Activated B cell treated with CpG ODN at 0.5 μM for 24 hours (primary cell): ENCODE measurements around the gene SLC22A6. TPM values are rescaled to one million over a fixed set of nuclear protein-coding genes. Genes with fewer than 3 reads are reported as not detected.

Experiments used
- ATAC-seq: fragments of 200-7000 bp; cut with Tn5 transposase; one replicate; pipeline ENCODE4 v1.10.0; 2021; ENCODE audit warnings: low read depth, mild to moderate bottlenecking, moderate library complexity
- CTCF ChIA-PET: fragments of 350-600 bp; sonication (Branson Sonifier 250); formaldehyde crosslinking; loops from one replicate; lab custom pipeline; 2021; ENCODE audit warnings: antibody characterized with exemption; lab: Charles Lee
- POLR2A ChIA-PET: fragments of 350-600 bp; sonication (Branson Sonifier 250); formaldehyde crosslinking; loops from one replicate; lab custom pipeline; 2021; ENCODE audit warnings: antibody characterized with exemption; lab: Charles Lee
- DNase-seq: peaks from one replicate; pipeline ENCODE4 v3.0.0; 2022
- H3K27ac Mint-ChIP-seq: one replicate; pipeline ENCODE4 v1.8.0; 2020; ENCODE audit warnings: mixed read lengths
- H3K27me3 Mint-ChIP-seq: one replicate; pipeline ENCODE4 v1.8.0; 2021; ENCODE audit warnings: mixed read lengths
- H3K36me3 Mint-ChIP-seq: one replicate; pipeline ENCODE4 v1.8.0; 2021; ENCODE audit warnings: low read depth, mixed read lengths
- H3K4me1 Mint-ChIP-seq: one replicate; pipeline ENCODE4 v1.8.0; 2021; ENCODE audit warnings: mixed read lengths
- H3K4me3 Mint-ChIP-seq: one replicate; pipeline ENCODE4 v1.8.0; 2020; ENCODE audit warnings: mild to moderate bottlenecking, mixed read lengths
- H3K9me3 Mint-ChIP-seq: one replicate; pipeline ENCODE4 v1.8.0; 2020; ENCODE audit warnings: mixed read lengths
- intact Hi-C: fragments of 100-400 bp; cut with micrococcal nuclease; formaldehyde crosslinking; loops from one replicate; pipeline ENCODE4 v1.15.1; 2024
- total RNA-seq: library from RNA; stranded (reverse); gene quantifications from 2 replicates; pipeline ENCODE4 v1.2.3, GENCODE V29; 2022
- TF ChIP-seq, protein P1 (sequence below): fragments of 200-600 bp; IDR thresholded peaks from one replicate; pipeline ENCODE4 v1.8.0; 2022; ENCODE audit warnings: antibody characterized with exemption, mild to moderate bottlenecking

Gene SLC22A6
- total RNA-seq, 1 donor from 2014 or later, result not detected

DNA sequence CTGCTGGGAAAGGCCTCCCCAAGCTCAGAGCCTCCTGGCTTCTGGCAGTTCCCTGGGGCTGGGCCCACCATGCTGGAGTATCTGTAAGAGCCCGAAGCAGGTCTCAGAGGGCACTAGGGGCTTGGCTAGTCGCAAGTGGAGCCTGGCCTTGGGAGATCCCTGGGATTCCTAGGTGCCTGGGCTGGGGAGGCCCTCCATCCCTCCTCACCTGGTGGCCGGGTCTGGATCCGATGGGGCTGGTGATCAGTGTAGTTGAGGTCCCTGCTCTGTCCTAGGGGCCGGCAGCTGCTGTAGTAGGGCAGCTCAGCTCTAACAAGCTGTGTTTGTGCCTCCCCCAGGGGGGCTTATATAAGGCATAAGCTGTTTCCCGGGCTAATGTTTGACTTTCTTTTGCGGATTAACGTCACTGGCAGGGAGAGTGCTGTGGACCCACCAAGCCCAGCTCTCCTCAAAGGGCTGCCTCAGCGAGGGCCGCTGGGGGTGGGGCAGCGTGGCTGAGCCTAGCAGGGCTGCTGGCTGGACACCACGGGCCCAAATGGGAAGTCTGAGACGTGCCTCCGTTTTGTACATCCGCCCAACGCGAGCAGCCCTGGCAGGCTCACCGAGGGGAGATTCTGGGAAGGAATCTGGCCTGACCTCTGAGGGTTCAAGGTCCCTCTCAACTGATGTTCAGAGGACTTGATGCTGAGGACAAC is 30.9 kb upstream of the SLC22A6 start, which contains the start of gene SLC22A8:
Gene SLC22A8 (minus strand): TSS at position 321 of the 695 bp plus-strand sequence. CDS start 883 bp downstream, outside the sequence.
- Mint-ChIP-seq H3K36me3 (no peaks in the 10 kb centered on the region), H3K4me3 (no peak within 1 kb of the TSS), H3K27me3 (peaks cover 22% of the 10 kb centered on the region), H3K27ac (no peak within 1 kb of the TSS), H3K9me3 (no peaks in the 10 kb centered on the region), H3K4me1 (no peaks in the 10 kb centered on the region)
- TF ChIP-seq, protein P1, sequence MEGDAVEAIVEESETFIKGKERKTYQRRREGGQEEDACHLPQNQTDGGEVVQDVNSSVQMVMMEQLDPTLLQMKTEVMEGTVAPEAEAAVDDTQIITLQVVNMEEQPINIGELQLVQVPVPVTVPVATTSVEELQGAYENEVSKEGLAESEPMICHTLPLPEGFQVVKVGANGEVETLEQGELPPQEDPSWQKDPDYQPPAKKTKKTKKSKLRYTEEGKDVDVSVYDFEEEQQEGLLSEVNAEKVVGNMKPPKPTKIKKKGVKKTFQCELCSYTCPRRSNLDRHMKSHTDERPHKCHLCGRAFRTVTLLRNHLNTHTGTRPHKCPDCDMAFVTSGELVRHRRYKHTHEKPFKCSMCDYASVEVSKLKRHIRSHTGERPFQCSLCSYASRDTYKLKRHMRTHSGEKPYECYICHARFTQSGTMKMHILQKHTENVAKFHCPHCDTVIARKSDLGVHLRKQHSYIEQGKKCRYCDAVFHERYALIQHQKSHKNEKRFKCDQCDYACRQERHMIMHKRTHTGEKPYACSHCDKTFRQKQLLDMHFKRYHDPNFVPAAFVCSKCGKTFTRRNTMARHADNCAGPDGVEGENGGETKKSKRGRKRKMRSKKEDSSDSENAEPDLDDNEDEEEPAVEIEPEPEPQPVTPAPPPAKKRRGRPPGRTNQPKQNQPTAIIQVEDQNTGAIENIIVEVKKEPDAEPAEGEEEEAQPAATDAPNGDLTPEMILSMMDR, result no peak
- DNase-seq (no peak), ATAC-seq (no peak)
- POLR2A ChIA-PET, result no interaction called here
- CTCF ChIA-PET, result interaction anchor here (0.9 kb wide), 1 partner anchor 110 kb away, joined by 3 read pairs; no protein-coding TSS in a partner anchor
- intact Hi-C loops, result no loop called here

DNA sequence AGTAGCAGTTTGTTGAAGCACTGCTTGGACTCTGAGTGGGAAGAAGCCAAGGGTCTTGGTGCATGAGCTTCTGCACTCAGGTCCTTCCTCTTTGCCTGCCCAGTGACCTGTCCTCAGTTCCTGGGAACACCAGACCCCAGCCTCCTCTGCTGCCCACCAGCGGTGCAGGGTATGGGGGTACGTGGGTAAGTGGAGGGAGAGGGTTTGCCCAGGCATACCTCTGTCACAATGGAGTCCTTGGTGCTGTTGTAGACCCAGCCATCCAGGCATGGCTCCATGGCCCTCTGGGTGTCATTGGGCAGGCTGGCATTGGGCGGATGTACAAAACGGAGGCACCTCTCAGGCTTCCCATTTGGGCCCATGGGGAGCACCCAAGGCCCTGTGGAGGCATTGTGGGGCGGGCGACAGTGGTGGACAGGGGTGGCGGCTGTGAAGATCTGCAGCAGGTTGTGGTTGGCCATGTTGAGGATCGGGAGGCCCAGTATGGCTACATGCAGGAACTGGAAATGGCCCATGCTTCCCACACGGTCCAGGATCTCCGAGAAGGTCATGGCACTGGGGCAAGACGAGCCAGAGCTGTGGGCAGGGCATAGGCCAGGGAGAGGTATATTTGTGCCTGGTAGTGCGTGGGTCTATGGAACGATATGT is 29.8 kb upstream of the SLC22A6 start:
- Mint-ChIP-seq H3K27me3 (peaks cover 22% of the 10 kb centered on the region), H3K4me1 (no peaks in the 10 kb centered on the region), H3K36me3 (no peaks in the 10 kb centered on the region), H3K27ac (no peak overlapping the region), H3K9me3 (no peaks in the 10 kb centered on the region), H3K4me3 (no peak overlapping the region)
- ATAC-seq (no peak), DNase-seq (no peak)
- intact Hi-C loops, result no loop called here
- POLR2A ChIA-PET, result no interaction called here
- TF ChIP-seq, protein P1, result no peak
- CTCF ChIA-PET, result interaction anchor here (0.9 kb wide), 2 partner anchors 109 kb away, joined by 3 read pairs; no protein-coding TSS in a partner anchor

DNA sequence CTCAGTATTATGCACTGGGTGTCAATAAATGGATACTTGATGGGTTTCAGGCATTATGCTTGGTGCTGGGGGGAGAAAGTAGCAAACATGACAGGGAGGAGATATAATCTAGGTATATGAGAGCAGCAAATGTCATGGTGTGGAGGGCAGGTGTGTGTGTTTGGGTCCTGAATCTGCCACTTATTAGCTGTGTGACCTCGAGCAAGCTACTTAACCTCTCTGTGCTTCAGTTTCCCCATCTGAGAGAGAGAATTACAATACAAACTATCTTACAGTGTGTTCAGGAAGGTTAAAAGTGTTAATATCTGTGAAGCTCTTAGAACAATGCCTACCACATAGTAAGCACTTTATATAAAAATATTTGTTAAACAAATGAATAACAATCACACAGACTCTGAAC is 28.1 kb upstream of the SLC22A6 start:
- Mint-ChIP-seq H3K9me3 (no peaks in the 10 kb centered on the region), H3K4me3 (no peak overlapping the region), H3K4me1 (no peaks in the 10 kb centered on the region), H3K27ac (no peak overlapping the region), H3K36me3 (no peaks in the 10 kb centered on the region), H3K27me3 (peaks cover 14% of the 10 kb centered on the region)
- ChIA-PET POLR2A (no interaction called here), CTCF (no interaction called here)
- intact Hi-C loops, result no loop called here
- DNase-seq, result no peak
- no peak for ATAC-seq
- TF ChIP-seq, protein P1, result no peak

DNA sequence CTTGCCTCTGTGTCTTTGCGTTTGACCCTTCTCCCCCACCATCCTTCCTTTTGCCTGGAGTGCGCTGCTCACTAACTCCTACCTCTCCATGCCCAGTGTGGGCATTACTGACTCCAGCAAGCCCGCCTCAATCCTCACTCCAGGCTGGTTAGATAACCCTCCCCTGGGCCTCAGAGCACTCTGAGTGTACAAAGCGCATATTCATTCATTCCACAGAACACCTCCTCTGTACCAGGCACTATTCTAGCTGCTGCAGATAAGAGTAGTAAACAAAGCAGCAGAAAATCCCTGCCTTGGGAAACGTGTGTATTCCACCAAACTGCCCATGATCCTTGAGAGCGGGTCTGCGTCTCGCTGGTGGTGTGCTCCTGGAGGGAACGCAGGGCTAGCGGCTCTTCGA is 27.7 kb upstream of the SLC22A6 start:
- Mint-ChIP-seq H3K4me1 (no peaks in the 10 kb centered on the region), H3K9me3 (no peaks in the 10 kb centered on the region), H3K27ac (no peak overlapping the region), H3K36me3 (no peaks in the 10 kb centered on the region), H3K27me3 (peaks cover 11% of the 10 kb centered on the region), H3K4me3 (no peak overlapping the region)
- DNase-seq (no peak), ATAC-seq (no peak)
- intact Hi-C loops, result no loop called here
- ChIA-PET POLR2A (no interaction called here), CTCF (no interaction called here)
- TF ChIP-seq, protein P1, result no peak

DNA sequence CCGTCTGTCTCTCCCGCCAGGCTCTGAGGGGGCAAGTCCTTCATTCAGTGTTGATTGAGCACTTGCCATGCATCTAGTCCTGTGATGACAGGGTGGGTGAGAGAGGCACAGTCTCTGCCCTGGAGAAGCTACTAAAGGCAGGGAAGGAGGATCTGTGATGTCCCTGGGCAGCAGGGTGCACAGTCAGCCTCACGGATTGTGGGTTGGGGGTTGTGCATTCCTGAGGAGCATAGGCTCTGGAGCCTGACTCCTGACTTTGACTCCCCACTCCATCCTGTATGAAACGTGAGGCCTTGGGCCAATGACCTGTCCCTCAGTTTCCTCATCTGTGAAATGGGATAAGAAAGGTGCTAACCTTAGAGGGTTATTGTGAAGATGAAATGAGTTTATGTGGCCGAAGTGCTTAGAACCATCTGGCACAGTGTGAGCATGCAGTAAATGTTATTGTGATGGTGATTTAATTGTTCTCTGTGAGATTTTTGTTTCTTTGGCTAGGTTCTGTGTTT is 26.2 kb upstream of the SLC22A6 start:
- ChIA-PET CTCF (no interaction called here), POLR2A (no interaction called here)
- intact Hi-C loops, result no loop called here
- Mint-ChIP-seq H3K4me3 (no peak overlapping the region), H3K9me3 (no peaks in the 10 kb centered on the region), H3K4me1 (no peaks in the 10 kb centered on the region), H3K27me3 (peaks cover 11% of the 10 kb centered on the region), H3K27ac (no peak overlapping the region), H3K36me3 (no peaks in the 10 kb centered on the region)
- ATAC-seq (no peak), DNase-seq (no peak)
- TF ChIP-seq, protein P1, result no peak
